NCI-H1694 (cell line): ENCODE results near the gene CDKN2D.

Experiments used
- DNase-seq: peaks from one replicate; lab custom pipeline; 2025; lab: John Stamatoyannopoulos, UW

CDKN2D gene

DNA sequence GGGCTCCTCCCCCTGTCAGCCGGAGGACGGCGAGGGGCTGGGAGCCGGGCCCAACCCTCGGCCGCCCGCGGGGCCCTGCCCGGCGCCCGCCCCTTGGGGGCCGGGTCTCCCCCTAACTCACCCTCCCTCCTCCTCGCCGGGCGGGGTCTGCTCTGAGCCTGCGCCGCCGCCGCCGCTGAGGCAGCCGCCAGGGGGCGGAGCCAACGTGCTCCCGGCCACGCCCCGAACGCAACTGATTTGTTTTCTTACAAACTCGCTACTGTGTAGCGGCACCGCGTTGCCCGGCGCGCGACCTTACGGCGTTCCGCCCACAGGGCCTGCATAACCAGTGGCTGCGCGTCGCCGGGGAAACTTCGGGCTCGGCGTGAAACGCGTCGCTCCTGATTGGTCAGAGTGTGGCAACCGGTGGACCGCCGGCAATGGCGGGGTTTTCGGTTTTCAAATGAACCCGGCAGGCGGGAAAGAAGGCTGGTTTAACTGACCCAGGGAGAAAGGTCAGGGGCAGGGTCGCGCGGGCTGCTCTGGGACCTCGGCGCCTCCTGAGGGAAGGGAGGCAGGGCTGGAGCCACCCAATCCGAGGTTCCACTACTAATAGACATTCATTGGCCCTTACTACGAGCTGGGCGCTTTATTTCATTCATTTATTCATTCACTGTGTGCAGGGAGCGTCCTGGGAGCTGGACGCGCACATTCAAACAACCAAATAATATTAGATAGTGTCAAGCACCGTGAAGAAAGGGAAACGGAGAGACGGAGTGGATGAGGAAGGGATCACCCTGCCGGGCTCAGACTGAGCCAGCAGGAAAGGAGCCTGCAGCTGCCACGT lies at the start of gene CDKN2D:
TSS of gene CDKN2D (minus strand) at position 154 of the 826 bp plus-strand sequence. CDS start 326 bp downstream, outside the sequence.
- DNase-seq: peak; percentile 95

DNA sequence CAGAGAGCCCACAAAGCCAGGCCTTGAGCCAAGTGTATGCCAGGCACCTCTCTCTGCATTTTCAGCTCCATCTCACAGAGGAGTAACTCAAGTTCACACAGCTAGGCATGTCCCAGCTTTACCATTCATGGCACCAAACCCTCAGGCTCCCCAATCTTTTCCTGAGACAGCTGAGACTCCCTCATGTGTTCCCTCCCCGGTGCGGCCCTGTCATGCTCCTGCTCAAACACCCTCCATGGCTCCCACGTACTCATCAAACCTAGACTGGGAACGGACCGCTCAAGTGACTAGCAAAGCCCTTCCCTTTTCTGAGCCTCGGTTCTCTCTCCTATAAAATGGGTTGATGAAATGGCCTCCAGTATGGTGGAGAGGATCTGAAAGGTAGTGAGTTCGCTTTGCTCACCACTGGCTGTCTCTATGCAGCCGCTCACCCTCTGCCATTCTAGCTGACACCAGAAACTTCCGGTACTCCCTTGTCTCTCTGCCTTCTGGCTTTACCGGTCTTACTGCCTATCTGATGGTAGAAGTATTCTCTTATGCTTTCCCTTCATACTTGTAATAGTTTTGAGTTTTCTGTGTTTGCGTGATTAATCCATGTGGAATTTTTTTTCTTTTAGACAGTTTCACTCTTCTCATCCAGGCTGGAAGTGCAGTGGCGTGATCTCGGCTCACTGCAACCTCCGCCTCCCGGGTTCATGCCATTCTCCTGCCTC lies 48.8 kb upstream of the CDKN2D start:
- DNase-seq: no peak

DNA sequence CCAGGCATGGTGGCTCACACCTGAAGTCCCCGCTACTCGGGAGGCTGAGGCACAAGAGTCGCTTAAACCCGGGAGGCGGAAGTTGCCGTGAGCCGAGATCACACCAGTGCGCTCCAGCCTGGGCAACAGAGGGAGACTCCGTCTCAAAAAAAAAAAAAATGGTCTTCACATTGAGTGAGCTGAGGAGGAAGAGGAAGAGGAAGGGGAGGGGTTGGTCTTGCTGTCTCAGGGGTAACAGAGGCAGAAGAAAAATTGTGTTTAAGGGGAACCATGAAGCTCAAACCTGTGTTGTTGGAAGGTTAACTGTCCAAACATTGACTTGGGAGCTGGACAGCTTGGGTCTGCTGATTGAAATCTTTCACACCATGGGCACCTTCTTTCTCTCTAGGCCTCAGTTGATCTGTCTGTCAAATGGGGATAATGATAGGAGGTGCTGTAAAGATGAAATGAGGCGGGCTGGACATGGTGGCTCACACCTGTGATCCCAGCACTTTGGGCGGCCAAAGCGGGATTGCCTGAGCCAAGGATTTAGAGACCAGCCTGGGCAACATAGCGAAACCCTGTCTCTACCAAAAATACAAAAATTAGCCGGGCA lies 46.7 kb upstream of the CDKN2D start:
- no peak for DNase-seq

DNA sequence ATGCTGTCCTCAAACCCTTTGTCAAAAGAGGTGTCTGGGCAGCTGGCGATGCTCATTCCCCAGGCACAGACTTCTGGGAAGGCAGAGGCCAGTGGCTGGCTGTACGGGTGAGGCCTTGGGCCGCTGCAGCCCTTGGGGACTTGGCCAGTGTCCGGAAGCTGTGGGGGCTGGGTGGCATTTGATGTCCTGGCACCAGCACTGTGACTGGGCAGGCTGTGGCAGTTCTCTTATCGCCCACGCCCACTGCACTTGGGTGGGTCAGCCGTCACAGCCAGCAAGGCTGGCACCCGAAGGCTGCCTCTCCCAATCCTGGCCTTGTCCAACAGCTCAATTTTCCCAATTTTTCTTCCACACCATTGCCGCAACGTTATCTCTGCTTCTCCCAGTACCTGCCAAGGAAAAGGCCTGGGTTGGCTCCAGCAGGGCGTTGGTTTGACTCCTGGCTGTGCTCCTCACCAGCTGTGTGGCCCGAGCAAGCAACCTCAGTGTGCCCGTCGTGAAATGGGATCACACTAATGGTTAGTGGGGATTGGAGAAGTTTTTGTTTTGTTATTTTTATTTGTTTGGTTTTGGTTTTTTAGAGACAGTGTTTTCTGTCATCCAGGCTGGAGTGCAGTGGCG lies 43.8 kb upstream of the CDKN2D start:
- DNase-seq: no peak

DNA sequence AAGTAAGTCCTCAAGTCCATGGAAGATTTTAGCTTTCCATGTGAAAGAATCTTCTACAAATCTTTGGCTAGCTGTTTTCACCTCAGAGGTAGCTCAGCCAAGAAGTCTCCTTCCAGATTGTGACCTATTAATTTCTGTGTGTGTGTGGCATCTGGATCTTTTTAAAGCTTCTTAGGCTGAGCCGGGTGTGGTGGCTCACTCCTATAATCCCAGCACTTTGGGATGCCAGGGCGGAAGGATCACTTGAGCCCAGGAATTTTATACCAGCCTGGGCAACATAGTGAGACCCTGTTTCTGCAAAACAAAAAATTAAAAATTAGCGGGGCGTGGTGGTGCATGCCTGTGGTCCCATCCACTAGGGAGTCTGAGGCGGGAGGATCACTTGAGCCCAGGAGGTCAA lies 43.1 kb upstream of the CDKN2D start:
- DNase-seq: no peak

DNA sequence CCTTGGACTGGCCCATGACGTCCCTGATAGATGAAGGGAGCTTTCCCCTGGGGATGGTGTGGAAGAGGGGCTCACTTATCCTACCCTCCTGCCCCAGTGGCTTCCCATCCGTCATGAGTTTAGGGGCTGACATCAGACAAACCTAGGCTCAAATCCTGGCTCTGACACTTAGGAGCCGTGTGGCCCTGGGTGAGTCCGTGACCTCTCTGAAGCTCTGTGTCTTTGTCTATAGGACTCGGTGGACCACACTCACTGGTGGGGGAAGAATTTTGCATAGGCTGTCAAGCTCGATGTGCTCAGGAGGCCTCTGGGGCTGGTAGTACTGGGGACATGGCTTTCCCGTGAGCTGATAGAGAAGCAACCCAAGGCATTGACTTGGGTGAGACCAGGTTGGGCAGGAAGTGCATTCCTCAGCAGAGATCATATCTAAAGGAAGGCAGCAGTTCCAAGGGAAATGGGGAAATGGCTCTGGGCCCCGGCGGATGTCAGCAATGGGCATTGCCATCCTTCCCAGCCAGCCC lies 35.7 kb upstream of the CDKN2D start:
- no peak for DNase-seq

DNA sequence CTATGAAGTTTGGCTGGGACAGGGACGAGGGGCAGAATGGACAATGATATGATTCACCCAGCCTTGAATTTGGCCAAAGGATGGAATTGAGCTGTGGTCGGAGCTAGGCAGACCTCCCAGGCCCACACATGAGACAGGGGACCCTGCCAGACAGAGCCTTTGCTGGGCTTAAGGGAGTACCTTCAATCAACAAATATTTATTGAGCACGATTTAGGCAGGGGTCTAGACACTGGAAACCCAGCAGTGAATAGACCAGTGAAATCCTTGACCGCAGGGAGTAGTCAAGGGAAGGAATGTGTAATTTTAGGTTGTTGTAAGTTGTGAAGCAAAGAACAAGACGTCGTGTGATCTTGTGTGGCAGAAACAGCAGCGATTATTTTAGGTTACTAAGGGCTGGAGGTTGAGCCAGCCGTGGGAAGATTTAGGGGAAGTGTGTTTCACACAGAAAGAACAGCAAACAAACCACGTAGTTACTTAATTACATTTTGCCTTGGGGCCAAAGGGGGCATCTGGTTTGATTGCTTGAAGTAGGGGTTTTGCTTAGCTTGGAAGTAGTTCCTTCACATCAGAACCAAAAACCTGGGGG lies 35.2 kb upstream of the CDKN2D start:
- DNase-seq: no peak

DNA sequence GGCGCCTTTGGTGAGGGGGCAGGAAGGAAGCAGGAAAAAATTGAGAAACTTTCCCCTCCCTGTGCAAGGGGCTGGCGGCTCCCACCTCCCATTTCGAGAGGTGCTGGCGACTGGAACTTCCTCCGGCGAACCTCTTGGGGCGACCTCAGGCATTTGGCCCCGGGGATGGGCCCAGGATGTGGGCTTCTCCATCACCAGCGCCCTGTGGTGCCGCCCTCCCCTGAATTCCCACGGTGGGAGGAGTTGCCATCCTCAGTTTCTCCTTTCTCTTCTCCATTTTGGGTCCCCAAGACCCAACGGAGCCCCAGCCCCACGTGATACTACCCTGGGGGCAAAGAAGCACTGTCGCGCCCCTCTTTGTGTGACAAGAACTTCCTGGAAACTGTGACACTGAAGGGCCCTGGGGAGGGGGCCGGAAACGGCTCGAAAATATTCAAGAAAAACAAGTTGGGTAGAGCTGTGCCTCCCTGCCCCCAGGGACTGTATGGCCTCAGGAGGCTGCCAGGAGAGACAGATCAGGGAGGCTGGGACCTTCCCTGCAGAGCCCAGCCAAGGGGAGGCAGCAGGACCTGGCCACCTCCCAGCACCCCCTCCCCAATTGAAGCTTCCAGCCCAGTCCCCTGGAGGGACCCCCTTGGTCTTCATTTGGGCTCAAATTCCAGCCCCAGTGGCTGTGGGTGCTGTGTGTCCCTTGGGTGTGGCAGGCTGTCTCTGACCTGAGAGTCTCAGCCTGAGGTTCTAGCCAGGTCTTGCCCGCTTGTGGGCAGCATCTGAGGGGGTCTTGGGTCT lies 34.5 kb upstream of the CDKN2D start:
- no peak for DNase-seq

DNA sequence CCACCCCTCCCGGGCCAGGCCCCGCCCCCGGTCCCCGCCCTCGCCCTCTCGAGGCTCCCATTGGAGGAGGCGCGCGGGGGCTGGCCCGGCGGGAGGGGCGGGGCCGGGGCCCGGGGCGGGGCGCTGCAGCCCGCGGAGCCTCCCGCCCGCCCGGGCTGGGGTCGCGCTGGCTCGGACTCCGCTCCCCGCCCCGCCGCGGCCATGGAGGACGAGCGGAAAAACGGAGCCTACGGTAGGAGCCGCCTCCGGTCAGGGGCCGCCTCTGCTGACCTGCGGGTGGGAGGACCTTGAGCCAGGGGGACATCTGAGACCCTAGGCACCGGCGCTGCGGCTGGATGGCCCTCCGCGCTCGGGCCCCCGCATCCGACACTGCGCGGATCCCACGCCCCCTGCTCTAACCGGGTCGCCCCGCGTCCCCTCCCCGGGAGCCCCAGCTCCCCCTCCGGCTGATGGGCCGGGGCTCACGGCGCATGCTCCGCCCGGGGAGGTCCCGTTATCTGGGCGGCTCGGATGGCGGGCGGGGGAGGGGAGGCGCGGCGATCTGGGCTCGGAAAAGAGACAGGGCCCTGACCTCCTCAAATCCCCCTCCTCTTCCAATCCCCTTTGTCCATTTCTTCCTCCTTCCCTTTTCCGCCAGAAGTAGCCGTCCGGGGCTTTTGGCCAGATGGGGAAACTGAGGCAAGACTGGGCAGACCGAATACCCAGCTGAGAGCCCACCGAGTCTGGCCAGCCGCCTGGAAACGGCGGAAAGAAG lies 33.7 kb upstream of the CDKN2D start:
- DNase-seq: peak; percentile 37

DNA sequence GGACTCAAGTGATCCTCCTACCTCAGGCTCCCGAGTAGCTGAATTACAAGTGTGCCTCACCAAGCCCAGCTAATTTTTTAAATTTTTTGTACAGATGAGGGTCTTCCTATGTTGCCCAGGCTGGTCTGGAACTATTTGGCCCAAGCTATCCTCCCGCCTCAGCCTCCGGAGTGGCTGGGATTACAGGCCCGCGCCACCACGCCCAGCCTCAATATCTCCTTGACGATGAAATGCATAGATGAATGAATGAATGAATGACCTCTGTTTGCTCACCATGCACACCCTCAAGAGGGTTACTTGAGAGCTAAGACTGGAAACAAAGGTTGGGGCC lies 33.2 kb upstream of the CDKN2D start:
- no peak for DNase-seq

DNA sequence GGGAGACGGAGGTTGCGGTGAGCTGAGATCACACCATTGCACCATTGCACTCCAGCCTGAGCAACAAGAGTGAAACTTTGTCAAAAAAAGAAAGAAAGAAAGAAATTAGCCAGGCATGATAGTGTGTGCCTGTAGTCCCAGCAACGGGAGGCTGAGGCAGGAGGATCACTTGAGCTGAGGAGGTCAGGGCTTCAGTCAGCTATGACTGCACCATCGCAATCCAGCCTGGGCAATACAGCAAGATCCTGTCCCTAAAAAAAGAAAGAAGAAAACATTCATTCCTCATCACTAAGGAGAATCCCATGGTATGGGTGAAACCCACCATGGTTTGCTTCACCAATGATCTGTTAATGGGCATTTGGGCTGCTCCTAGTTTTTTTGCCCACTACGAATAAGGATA lies 31.4 kb upstream of the CDKN2D start:
- DNase-seq: no peak

DNA sequence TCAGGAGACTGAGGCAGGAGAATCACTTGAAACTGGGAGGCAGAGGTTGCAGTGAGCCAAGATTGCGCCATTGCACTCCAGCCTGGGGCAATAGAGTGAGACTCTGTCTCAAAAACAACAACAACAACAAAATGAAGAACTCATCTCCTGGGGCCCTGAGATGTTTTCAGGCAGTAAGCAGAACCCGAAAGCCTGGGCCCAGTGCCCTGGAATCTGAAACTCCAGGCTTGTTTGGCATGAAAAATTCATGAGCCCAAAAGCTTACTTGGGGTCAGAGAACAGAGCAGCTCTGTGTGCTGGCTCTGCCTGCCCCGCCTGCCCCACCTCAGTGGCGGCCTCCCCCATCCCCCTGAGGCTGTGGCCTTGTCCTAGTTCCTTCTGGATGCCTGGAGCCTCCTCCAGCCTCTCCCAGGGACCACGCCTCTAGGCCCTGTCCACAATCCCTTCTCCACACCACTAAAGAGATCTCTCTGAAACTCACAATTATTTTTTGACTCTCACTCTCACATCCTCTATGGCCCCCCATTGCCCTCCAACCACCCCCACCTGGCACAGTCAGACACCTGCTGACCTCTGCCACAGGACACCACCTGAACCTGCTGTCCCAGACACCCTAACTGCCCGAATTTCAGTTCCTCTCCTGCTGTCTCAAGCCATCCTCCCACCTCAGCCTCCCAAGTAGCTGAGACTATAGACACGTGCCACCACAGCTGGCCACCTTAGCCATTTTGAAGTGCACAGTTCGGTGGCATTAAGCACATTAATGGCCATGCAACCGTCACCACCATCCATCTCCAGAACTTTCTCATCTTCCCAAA lies 25.2 kb upstream of the CDKN2D start:
- DNase-seq: no peak

DNA sequence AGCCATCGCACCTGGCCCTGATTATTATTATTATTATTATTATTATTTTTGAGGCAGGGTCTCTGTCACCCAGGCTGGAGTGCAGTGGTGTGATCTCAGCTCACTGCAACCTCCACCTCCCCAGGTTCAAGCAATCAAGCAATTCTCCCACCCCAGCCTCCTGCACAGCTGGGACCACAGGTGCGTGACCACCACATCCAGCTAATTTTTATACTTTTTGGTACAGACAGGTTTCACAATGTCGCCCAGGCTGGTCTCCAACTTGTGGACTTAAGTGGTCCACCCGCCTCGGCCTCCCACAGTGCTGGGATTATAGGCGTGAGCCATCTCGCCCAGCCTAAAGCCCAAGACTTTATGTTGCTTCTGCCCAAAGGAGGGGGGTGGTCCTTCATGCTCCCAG lies 24.4 kb upstream of the CDKN2D start:
- no peak for DNase-seq

DNA sequence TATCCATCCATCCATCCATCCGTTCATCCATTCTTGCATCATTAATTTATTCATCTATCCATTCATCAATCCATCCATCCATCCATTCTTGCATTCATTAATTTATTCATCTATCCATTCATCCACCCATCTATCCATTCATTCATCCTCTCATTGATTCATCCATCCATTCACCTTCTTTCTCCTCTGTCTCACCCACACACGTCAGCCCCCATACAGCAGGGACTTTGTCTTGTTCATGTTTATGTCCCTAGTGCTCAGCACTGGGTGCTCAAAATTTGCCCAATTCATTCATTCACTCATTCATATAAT lies 19.0 kb upstream of the CDKN2D start:
- DNase-seq: no peak

DNA sequence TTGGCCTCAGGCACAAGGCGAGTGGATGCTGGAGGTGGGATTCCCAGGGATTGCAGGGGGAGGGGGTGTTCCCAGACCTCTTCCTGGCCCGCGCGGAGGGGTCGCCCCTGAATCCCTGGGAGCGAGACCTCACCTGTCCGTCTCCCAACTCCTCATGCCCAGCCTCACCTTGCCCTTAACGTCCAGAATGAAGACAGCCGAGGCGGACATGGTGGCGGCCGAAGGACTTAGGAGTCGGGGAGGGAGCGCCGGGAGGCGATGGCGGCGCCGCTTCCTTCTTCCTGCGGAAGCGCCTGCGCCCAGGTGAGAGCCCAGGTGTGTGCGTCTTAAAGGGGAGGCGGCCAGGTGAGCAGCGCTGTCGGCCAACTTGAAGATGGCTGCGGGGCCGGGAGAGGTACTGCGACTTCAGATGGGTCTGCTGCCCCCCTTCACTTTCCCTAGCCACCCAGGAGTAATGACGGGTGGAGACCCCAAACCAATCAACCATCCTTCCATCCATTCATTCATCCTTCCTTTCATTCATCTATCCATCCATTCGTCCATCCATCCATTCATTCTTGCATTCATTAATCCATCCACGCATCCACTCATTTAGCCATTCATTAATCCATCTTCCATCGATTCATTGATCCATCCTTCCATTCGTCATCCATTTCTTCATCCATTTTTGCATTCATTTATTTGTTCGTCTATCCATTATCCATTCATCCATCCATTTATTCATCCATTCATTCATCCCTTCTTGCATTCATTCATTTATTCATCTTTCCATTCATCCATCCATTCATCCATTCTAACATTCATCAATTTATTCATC lies 18.5 kb upstream of the CDKN2D start, which contains the start of gene AP1M2:
TSS of gene AP1M2 (minus strand) at position 291 of the 817 bp plus-strand sequence. CDS start at position 210, 81 bp downstream.
- DNase-seq: no peak

DNA sequence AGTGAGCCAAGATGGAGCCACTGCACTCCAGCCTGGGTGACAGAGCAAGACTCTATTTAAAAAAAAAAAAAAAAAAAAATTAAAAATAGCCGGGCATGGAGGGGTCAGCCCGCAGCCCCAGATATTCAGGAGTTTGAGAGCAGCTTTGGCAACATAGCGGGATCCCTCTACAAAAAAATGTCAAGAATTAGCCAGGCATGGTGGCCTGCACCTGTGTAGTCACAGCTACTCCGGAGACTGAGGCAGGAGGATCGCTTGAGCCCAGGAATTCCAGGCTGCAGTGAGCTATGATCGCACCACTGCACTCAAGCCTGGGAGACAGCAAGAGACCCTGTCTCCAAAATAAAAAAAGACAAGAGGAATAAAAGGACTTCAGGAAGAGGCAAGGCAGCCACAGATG lies 17.6 kb upstream of the CDKN2D start:
- no peak for DNase-seq

DNA sequence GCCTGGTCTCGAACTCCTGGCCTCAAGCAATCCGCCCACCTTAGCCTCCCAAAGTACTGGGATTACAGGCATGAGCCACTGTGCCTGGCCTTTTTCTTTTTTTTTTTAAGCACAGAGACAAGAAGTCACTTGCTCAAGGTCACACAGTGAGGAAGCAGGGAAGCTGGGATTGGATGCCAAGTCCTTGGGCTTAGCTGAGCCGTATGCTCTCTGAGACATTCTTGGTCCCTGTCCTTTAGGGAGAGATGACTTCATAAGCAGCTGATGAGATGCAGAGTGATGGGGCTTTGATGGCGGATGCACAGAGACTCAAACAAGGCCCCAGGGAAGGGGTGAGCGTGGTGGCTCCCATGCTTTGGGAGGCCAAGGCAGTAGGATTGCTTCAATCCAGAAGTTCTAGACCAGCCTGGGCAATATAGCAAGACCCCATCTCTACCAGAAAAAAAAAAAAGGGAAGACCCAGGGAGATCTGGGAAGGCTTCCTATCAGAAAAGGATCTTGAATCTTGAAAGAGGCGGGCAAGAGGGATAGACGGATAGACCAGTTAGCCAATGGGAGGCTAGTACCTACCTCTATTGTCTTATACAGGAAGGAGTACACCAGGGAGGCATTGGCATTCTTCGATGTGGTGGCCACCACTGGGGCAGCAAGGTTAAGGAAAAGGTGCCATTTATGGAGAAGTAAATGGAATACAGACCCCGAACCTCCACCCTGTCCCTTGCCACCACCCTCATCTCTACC lies 14.4 kb upstream of the CDKN2D start:
- no peak for DNase-seq

DNA sequence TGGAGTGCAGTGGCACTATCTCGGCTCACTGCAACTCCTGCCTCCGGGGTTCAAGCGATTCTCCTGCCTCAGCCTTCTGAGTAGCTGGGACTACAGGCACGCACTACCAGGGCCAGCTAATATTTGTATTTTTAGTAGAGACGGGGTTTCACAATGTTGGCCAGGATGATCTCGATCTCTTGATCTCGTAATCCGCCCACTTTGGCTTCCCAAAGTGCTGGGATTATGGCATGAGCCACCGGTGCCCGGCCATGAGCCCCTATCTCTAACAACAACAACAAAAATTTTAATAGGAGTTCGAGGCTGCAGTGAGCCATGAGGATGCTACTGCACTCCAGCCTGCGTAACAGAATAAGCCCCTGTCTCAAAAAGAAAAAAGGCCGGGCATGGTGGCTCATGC lies 13.3 kb upstream of the CDKN2D start:
- DNase-seq: no peak
